Measurements from ENCODE around the gene LONRF2. TPM values are rescaled to one million over a fixed set of nuclear protein-coding genes. Genes with fewer than 3 reads are reported as not detected.

LONRF2 gene
- total and polyA plus RNA-seq, 2 donors = 0.24 to 0.62 TPM

DNA sequence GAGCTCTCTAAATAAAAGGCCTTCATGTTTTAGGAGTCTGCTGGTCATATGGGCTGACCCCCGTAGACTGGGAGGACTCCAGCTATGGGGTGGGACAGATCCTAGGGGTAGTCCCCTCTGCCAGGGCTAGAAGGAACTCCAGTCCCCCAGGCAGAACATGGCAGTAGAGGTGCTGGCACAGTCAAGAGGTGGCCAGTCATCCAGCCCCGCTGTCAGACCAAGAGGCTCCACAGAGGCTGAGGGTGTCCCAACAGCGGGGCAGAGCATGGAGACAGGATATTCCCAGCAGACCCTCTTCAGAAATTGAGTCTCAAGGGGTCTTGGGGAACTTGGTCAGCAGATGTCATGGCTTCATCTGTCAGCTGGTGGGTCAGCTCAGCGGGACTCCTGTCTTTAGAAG is 76.6 kb downstream of the LONRF2 start:
- no peak for DNase-seq (ENCODE audit: low read depth in 6 of 9, low spot score in 9 of 9)
- Histone ChIP-seq H3K4me1 (ENCODE audit: control insufficient read depth in 2 of 2, insufficient read depth in 2 of 2, low read length in 2 of 2) (peaks cover 0 to 26% of the 10 kb centered on the region in 2 donors), H3K9me3 (ENCODE audit: control insufficient read depth in 2 of 2, insufficient read depth in 1 of 2, low read length in 1 of 2) (no peaks in the 10 kb centered on the region), H3K27ac (ENCODE audit: low read depth in 1 of 2, low read length in 1 of 2) (no peak overlapping the region), H3K27me3 (ENCODE audit: control insufficient read depth in 2 of 2, insufficient read depth in 1 of 2, low read length in 1 of 2) (no peaks in the 10 kb centered on the region), H3K36me3 (ENCODE audit: control insufficient read depth in 2 of 2, insufficient read depth in 2 of 2, low read length in 1 of 2) (no peaks in the 10 kb centered on the region), H3K4me3 (ENCODE audit: low read length in 2 of 2) (no peak overlapping the region)
- WGBS = 96% methylated on average over 4 of the region's 4 CpGs

DNA sequence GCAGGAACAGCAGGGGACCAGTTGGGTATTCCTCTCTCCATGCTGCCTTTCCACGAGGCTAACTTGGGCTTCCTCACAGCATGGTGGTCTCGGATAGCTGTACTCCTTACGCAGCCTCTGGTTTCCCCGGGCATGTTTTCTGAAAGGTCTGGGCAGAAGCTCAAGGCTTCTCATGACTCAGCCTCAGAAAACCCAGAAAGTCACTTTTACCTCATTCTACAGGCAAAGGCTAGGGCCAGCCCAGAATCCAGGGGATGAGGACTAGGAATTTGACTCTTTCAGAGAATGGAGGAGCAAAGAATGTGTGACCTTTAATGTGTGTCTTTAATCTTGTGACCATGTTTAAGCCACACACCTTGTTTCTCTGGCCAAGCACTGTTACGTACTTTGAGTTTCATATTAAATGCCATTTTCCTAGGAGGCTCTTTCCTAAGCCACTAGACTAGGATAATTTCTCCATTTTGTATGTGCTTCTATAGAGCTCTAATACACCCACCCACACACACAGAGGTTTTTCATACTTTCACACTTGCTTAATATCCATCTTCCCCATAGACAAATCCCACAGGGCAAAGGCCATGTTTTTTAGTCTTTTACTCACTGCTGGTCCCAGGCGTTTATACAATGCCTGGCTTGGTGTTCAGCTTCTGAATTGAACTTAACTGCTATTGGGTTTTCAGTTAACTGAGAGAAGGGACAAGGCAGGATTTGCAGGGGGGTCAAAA is 77.3 kb downstream of the LONRF2 start:
- H3K27ac ChIP-seq (ENCODE audit: low read depth in 1 of 2, low read length in 1 of 2) = no peak overlapping the region
- H3K9me3 ChIP-seq (ENCODE audit: control insufficient read depth in 2 of 2, insufficient read depth in 1 of 2, low read length in 1 of 2) = no peaks in the 10 kb centered on the region
- H3K27me3 ChIP-seq (ENCODE audit: control insufficient read depth in 2 of 2, insufficient read depth in 1 of 2, low read length in 1 of 2) = no peaks in the 10 kb centered on the region
- 95% methylated on average over 6 of the region's 6 CpGs for whole genome bisulfite sequencing
- no peaks in the 10 kb centered on the region for H3K36me3 ChIP-seq (ENCODE audit: control insufficient read depth in 2 of 2, insufficient read depth in 2 of 2, low read length in 1 of 2)
- no peak overlapping the region for H3K4me3 ChIP-seq (ENCODE audit: low read length in 2 of 2)
- peaks cover 0 to 26% of the 10 kb centered on the region in 2 donors for H3K4me1 ChIP-seq (ENCODE audit: control insufficient read depth in 2 of 2, insufficient read depth in 2 of 2, low read length in 2 of 2)
- DNase-seq (ENCODE audit: low read depth in 6 of 9, low spot score in 9 of 9) = no peak

DNA sequence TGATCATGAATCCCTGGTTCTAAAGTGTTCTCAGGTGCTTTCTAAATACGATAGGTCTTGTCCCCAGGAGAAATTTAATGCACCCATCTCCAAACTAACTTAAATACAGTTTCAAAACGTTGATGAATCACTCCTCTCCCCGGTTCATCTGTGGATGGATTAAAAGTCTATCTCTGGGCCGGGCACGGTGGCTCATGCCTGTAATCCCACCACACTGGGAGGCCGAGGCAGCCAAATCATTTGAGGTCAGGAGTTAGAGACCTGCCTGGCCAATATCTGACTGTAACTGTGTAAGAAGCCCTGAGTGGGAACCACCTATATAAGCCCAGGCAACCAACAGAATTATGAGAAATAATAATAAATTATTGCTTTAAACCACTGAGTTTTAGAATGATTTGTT is 78.7 kb downstream of the LONRF2 start:
- Histone ChIP-seq H3K27me3 (ENCODE audit: control insufficient read depth in 2 of 2, insufficient read depth in 1 of 2, low read length in 1 of 2) (no peaks in the 10 kb centered on the region), H3K4me3 (ENCODE audit: low read length in 2 of 2) (no peak overlapping the region), H3K4me1 (ENCODE audit: control insufficient read depth in 2 of 2, insufficient read depth in 2 of 2, low read length in 2 of 2) (peaks cover 0 to 18% of the 10 kb centered on the region in 2 donors), H3K9me3 (ENCODE audit: control insufficient read depth in 2 of 2, insufficient read depth in 1 of 2, low read length in 1 of 2) (no peaks in the 10 kb centered on the region), H3K36me3 (ENCODE audit: control insufficient read depth in 2 of 2, insufficient read depth in 2 of 2, low read length in 1 of 2) (no peaks in the 10 kb centered on the region), H3K27ac (ENCODE audit: low read depth in 1 of 2, low read length in 1 of 2) (no peak overlapping the region)
- WGBS = 96% methylated on average over 6 of the region's 6 CpGs
- DNase-seq (ENCODE audit: low read depth in 6 of 9, low spot score in 9 of 9) = no peak

DNA sequence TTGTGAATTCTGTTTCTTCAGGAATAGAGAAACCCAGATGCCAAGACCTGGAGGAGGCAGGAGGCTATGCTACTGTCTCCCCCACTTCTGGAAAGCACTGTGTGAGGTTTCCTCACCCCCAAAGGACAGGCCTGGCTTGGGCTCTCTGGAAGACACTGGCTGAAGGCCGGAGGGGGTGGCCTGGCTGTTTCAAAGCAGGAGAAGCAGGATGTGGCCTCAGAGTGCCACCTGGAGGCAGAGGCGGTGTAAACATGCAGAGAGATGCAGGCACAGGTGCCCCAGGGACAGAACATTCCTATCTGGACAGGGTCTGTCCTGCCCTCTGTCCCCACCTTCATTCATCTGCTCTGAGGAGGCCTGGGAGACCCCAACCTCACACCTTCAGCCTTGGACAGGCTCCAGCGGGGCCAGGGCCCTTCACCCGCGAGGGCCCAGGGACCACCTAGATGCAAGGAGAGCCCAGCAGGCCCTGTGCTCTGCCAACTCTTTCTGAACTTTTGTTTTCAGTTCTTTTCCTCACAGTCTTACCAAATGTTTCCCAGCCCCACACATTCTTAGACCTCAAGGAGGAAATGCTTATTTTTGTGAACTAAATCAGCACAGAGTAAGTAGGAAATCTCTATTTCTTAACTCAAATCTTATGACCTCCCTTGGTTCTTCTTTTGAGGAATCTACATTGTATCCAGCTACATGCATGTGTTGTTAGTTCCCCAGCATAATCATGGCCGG is 79.2 kb downstream of the LONRF2 start:
- Histone ChIP-seq H3K4me3 (ENCODE audit: low read length in 2 of 2) (no peak overlapping the region), H3K36me3 (ENCODE audit: control insufficient read depth in 2 of 2, insufficient read depth in 2 of 2, low read length in 1 of 2) (no peaks in the 10 kb centered on the region), H3K27me3 (ENCODE audit: control insufficient read depth in 2 of 2, insufficient read depth in 1 of 2, low read length in 1 of 2) (no peaks in the 10 kb centered on the region), H3K9me3 (ENCODE audit: control insufficient read depth in 2 of 2, insufficient read depth in 1 of 2, low read length in 1 of 2) (no peaks in the 10 kb centered on the region), H3K27ac (ENCODE audit: low read depth in 1 of 2, low read length in 1 of 2) (no peak overlapping the region), H3K4me1 (ENCODE audit: control insufficient read depth in 2 of 2, insufficient read depth in 2 of 2, low read length in 2 of 2) (peaks cover 0 to 18% of the 10 kb centered on the region in 2 donors)
- DNase-seq (ENCODE audit: low read depth in 6 of 9, low spot score in 9 of 9) = peak in 6 of 9 donors; percentile 34 to 72 (median 54)
- WGBS = 70% methylated on average over 6 of the region's 6 CpGs

DNA sequence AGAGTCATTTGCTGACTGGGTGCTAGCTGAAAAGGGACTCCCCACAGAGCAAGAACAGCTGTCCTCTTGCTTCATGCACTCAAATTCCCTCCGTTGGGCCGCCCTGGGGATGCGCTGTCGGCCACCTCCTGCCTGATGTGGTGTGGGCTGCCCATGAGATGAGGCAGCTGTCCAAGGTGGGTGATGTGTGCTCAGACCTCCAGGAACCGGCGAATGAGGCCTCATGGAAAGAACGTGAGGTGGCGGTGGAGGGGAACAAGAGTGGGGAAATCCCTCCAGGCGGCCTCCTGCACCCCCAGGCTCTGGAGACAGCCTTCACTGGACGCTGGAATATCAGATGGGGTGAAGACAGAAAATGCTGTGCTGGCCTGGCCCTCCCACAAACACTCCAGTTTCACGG is 79.8 kb downstream of the LONRF2 start:
- 97% methylated on average over 11 of the region's 11 CpGs for WGBS
- H3K9me3 ChIP-seq (ENCODE audit: control insufficient read depth in 2 of 2, insufficient read depth in 1 of 2, low read length in 1 of 2) = no peaks in the 10 kb centered on the region
- DNase-seq (ENCODE audit: low read depth in 6 of 9, low spot score in 9 of 9) = no peak
- no peaks in the 10 kb centered on the region for H3K27me3 ChIP-seq (ENCODE audit: control insufficient read depth in 2 of 2, insufficient read depth in 1 of 2, low read length in 1 of 2)
- no peak overlapping the region for H3K4me3 ChIP-seq (ENCODE audit: low read length in 2 of 2)
- H3K36me3 ChIP-seq (ENCODE audit: control insufficient read depth in 2 of 2, insufficient read depth in 2 of 2, low read length in 1 of 2) = no peaks in the 10 kb centered on the region
- no peak overlapping the region for H3K27ac ChIP-seq (ENCODE audit: low read depth in 1 of 2, low read length in 1 of 2)
- peaks cover 6 to 18% of the 10 kb centered on the region in 2 donors for H3K4me1 ChIP-seq (ENCODE audit: control insufficient read depth in 2 of 2, insufficient read depth in 2 of 2, low read length in 2 of 2)

DNA sequence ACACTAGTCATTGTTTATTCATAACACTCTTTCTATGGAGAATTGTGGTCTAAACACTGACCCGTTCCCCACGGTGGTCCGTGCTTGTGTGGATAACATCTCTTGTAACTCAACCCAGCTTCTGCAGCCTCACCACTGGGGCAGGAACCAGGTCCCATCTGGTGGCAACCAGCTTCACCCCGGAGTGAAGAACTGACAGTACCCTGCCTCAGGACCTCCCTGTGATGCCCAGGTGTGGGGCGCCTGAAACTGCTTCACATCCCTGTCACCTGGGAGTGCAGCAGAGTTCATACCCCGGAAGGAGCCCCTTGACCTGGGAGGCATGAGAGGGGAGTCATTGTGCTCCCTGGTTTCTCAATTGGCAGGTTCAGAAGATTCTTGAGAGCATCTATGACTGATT is 81.1 kb downstream of the LONRF2 start:
- Histone ChIP-seq H3K9me3 (ENCODE audit: control insufficient read depth in 2 of 2, insufficient read depth in 1 of 2, low read length in 1 of 2) (no peaks in the 10 kb centered on the region), H3K36me3 (ENCODE audit: control insufficient read depth in 2 of 2, insufficient read depth in 2 of 2, low read length in 1 of 2) (no peaks in the 10 kb centered on the region), H3K4me1 (ENCODE audit: control insufficient read depth in 2 of 2, insufficient read depth in 2 of 2, low read length in 2 of 2) (peaks cover 15 to 23% of the 10 kb centered on the region in 2 donors), H3K27me3 (ENCODE audit: control insufficient read depth in 2 of 2, insufficient read depth in 1 of 2, low read length in 1 of 2) (no peaks in the 10 kb centered on the region), H3K27ac (ENCODE audit: low read depth in 1 of 2, low read length in 1 of 2) (no peak overlapping the region), H3K4me3 (ENCODE audit: low read length in 2 of 2) (no peak overlapping the region)
- no peak for DNase-seq (ENCODE audit: low read depth in 6 of 9, low spot score in 9 of 9)
- whole genome bisulfite sequencing = 97% methylated on average over 6 of the region's 6 CpGs

DNA sequence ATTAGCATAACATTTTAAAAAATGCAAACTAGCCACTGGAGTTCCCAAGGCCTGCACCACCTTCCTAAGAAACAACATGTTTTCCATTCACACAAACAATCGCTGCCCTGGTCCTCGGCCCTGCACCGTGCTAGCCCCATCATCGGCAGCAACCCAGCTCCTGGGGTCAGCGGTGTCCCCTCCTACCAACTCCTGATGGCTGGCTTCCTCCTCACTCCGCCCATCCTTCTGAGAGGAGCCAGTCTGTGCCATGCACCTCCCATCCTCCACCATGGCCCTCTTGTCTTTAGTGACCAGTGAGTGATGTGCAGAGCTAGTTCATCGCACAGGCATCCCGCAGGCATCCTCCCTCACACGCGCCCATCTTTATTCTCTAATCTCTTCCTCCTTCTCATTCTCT is 81.9 kb downstream of the LONRF2 start:
- H3K27me3 ChIP-seq (ENCODE audit: control insufficient read depth in 2 of 2, insufficient read depth in 1 of 2, low read length in 1 of 2) = no peaks in the 10 kb centered on the region
- peaks cover 24 to 31% of the 10 kb centered on the region in 2 donors for H3K4me1 ChIP-seq (ENCODE audit: control insufficient read depth in 2 of 2, insufficient read depth in 2 of 2, low read length in 2 of 2)
- no peaks in the 10 kb centered on the region for H3K36me3 ChIP-seq (ENCODE audit: control insufficient read depth in 2 of 2, insufficient read depth in 2 of 2, low read length in 1 of 2)
- WGBS = 98% methylated on average over 10 of the region's 10 CpGs
- H3K27ac ChIP-seq (ENCODE audit: low read depth in 1 of 2, low read length in 1 of 2) = no peak overlapping the region
- no peak overlapping the region for H3K4me3 ChIP-seq (ENCODE audit: low read length in 2 of 2)
- DNase-seq (ENCODE audit: low read depth in 6 of 9, low spot score in 9 of 9) = no peak
- H3K9me3 ChIP-seq (ENCODE audit: control insufficient read depth in 2 of 2, insufficient read depth in 1 of 2, low read length in 1 of 2) = no peaks in the 10 kb centered on the region

DNA sequence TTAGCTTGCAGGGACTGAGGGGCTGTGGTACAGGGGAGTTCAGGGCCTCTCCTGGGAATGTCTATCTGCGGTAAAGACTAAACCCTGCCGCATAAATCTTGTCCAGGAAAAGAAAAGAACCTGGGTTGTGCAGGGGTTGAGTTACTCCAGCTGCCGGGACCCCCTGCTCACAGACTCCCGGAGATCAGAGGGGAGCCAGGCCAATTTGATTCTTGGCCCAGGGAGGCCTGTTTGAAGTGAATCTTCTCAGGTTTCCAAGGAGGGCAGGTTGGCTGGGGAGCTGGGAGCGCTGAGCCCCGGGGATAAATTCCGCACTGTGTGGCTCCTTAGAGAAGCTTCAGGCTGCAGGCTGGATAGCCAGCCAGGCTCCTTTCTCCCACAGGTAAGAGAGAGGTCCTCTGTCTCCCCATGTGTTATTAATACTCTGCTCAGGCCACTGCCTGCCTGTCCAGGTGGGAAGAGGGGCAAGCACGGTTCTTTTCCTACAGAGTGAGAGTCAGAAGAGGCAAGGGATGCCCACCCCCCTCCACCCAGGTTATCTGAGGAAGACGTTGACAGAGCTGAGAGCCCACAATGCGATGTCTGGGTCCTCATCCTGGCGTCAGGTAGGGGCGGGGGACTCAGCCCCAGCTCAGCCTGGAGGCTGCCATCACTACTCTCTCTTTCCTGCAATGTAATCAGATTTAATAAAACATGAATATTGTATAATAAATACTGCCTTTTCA is 82.7 kb downstream of the LONRF2 start:
- peaks cover 31 to 39% of the 10 kb centered on the region in 2 donors for H3K4me1 ChIP-seq (ENCODE audit: control insufficient read depth in 2 of 2, insufficient read depth in 2 of 2, low read length in 2 of 2)
- no peak for DNase-seq (ENCODE audit: low read depth in 6 of 9, low spot score in 9 of 9)
- H3K4me3 ChIP-seq (ENCODE audit: low read length in 2 of 2) = no peak overlapping the region
- H3K27me3 ChIP-seq (ENCODE audit: control insufficient read depth in 2 of 2, insufficient read depth in 1 of 2, low read length in 1 of 2) = no peaks in the 10 kb centered on the region
- no peaks in the 10 kb centered on the region for H3K9me3 ChIP-seq (ENCODE audit: control insufficient read depth in 2 of 2, insufficient read depth in 1 of 2, low read length in 1 of 2)
- no peak overlapping the region for H3K27ac ChIP-seq (ENCODE audit: low read depth in 1 of 2, low read length in 1 of 2)
- no peaks in the 10 kb centered on the region for H3K36me3 ChIP-seq (ENCODE audit: control insufficient read depth in 2 of 2, insufficient read depth in 2 of 2, low read length in 1 of 2)
- 90% methylated on average over 12 of the region's 12 CpGs for WGBS

DNA sequence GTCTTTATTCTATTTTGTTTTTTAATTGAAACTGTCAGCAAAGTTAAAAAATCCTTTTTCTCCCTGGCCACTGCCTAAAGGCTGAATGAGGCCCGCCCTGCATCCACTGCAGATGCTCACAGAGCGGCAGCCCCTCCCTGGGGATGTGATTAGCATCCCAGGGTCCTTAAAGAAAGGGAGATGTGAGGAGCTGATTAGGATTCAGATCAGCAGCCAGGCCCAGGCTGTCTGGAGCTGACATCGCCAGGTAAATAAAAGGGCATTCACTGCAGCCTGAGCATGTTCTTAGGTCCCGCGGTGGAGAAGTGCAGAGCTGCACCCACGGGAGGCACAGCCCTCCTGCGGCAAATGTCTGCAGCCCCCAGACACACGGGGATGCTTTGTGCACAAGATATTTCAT is 83.8 kb downstream of the LONRF2 start:
- DNase-seq (ENCODE audit: low read depth in 6 of 9, low spot score in 9 of 9) = no peak
- Histone ChIP-seq H3K27ac (ENCODE audit: low read depth in 1 of 2, low read length in 1 of 2) (no peak overlapping the region), H3K27me3 (ENCODE audit: control insufficient read depth in 2 of 2, insufficient read depth in 1 of 2, low read length in 1 of 2) (no peaks in the 10 kb centered on the region), H3K9me3 (ENCODE audit: control insufficient read depth in 2 of 2, insufficient read depth in 1 of 2, low read length in 1 of 2) (no peaks in the 10 kb centered on the region), H3K4me1 (ENCODE audit: control insufficient read depth in 2 of 2, insufficient read depth in 2 of 2, low read length in 2 of 2) (peaks cover 32 to 42% of the 10 kb centered on the region in 2 donors), H3K36me3 (ENCODE audit: control insufficient read depth in 2 of 2, insufficient read depth in 2 of 2, low read length in 1 of 2) (no peaks in the 10 kb centered on the region), H3K4me3 (ENCODE audit: low read length in 2 of 2) (no peak overlapping the region)
- 97% methylated on average over 8 of the region's 8 CpGs for WGBS

All from thymus (tissue), 11 donors.